Measurements from ENCODE around the gene COX8A.

DNA sequence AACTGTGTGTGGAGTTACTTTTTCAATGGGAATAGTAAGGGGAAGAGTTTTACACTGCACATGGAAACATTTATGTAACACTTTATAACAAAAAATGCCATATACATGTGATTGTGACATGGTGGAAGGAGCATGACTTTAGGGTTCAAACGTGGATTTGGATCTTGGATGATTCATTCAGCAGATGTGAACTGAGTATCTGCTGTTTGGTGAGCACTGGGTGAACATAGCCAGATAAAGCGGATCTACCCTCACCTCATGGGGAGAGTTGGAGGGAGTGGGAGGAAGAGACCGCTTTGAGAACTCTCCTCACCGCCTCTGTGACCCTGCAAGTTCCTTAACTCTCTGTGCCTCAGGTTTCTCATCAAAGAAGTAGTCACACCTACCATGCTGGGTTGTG lies 32.5 kb upstream of the COX8A start:
- no peak for TF ChIP-seq CTCF (conservative IDR thresholded peaks at IDR 0.05; ENCODE audit: low read length)
- TF ChIP-seq EZH2phosphoT487 (IDR thresholded peaks at IDR 0.05; ENCODE audit: borderline replicate concordance), result no peak
